Measurements from ENCODE around the gene CDHR4.
"Not testable (repeated sequence)": the region's sequence is repeated elsewhere in the genome, so short reads cannot be mapped to it uniquely, and the experiment has no call there.

Gene CDHR4

GRCh38 chr3:49799761-49800160, at the start of gene CDHR4:
Gene CDHR4, minus strand, starts transcription at chr3:49799873. Its CDS starts 61 bp downstream, at chr3:49799812.
- no peak for DNase-seq (ENCODE audit: low read depth)

GRCh38 chr3:49845694-49846093, 46.0 kb upstream of the CDHR4 start:
- DNase-seq (ENCODE audit: low read depth), result no peak

GRCh38 chr3:49844464-49845183, 45.0 kb upstream of the CDHR4 start:
- DNase-seq (ENCODE audit: low read depth), result no peak

GRCh38 chr3:49842843-49843517, 43.3 kb upstream of the CDHR4 start:
- no peak for DNase-seq (ENCODE audit: low read depth)

- DNase-seq (ENCODE audit: low read depth), result no peak
These were observed 42.1 kb upstream of the CDHR4 start for GRCh38 chr3:49841806-49842205.

- peak; percentile 49 for DNase-seq (ENCODE audit: low read depth)
These were observed 41.5 kb upstream of the CDHR4 start for GRCh38 chr3:49841126-49841696.

- DNase-seq (ENCODE audit: low read depth), result no peak
These were observed 40.7 kb upstream of the CDHR4 start for GRCh38 chr3:49840388-49840787.

GRCh38 chr3:49839193-49839809, 39.6 kb upstream of the CDHR4 start:
- DNase-seq (ENCODE audit: low read depth), result peak; percentile 54

- no peak for DNase-seq (ENCODE audit: low read depth)
These were observed 31.7 kb upstream of the CDHR4 start for GRCh38 chr3:49831341-49831740.

GRCh38 chr3:49826016-49826415, 26.3 kb upstream of the CDHR4 start:
- DNase-seq (ENCODE audit: low read depth), result no peak

- not testable (repeated sequence) for DNase-seq (ENCODE audit: low read depth)
These were observed 23.5 kb upstream of the CDHR4 start for GRCh38 chr3:49823131-49823530.

- DNase-seq (ENCODE audit: low read depth), result no peak
These were observed 14.0 kb upstream of the CDHR4 start, which contains the start of gene UBA7 for GRCh38 chr3:49813497-49814174. Gene UBA7, minus strand, starts transcription at chr3:49813953. Its CDS starts 166 bp downstream, at chr3:49813787.

GRCh38 chr3:49812916-49813496, 13.3 kb upstream of the CDHR4 start:
- DNase-seq (ENCODE audit: low read depth), result no peak

GRCh38 chr3:49807431-49808114, 7.9 kb upstream of the CDHR4 start:
- peak; percentile 87 for DNase-seq (ENCODE audit: low read depth)

GRCh38 chr3:49806850-49807249, 7.2 kb upstream of the CDHR4 start:
- no peak for DNase-seq (ENCODE audit: low read depth)

GRCh38 chr3:49805897-49806701, 6.4 kb upstream of the CDHR4 start:
- peak; percentile 95 for DNase-seq (ENCODE audit: low read depth)

GRCh38 chr3:49805367-49805782, 5.7 kb upstream of the CDHR4 start:
- no peak for DNase-seq (ENCODE audit: low read depth)

- DNase-seq (ENCODE audit: low read depth), result no peak
These were observed 4.7 kb upstream of the CDHR4 start for GRCh38 chr3:49804141-49805041.

- DNase-seq (ENCODE audit: low read depth), result peak; percentile 74
These were observed 3.9 kb upstream of the CDHR4 start for GRCh38 chr3:49803465-49804140.

Data from CMK (cell line).